ENCODE results near the gene GLCCI1. TPM values are rescaled to one million over a fixed set of nuclear protein-coding genes. Genes with fewer than 3 reads are reported as not detected.
"Not testable (repeated sequence)": the region's sequence is repeated elsewhere in the genome, so short reads cannot be mapped to it uniquely, and the experiment has no call there.

GLCCI1 gene
- polyA plus RNA-seq, 1 donor: 16.1 TPM

DNA sequence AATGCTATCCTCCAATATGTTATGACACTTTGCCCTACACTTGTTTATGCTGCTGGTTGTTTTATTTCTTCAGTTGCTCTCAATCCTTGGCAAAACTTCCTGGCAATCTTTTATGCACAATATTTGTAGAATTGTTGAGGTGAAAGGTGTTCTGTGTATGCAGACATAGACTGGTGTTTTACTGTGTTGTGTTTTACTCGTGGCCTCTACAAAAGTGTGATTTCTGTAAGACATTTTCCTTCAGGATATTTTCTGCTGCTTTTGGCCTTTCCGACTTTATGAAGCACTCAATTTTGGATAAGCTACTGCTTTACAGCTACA lies 21.8 kb downstream of the GLCCI1 start:
- no peak for DNase-seq

DNA sequence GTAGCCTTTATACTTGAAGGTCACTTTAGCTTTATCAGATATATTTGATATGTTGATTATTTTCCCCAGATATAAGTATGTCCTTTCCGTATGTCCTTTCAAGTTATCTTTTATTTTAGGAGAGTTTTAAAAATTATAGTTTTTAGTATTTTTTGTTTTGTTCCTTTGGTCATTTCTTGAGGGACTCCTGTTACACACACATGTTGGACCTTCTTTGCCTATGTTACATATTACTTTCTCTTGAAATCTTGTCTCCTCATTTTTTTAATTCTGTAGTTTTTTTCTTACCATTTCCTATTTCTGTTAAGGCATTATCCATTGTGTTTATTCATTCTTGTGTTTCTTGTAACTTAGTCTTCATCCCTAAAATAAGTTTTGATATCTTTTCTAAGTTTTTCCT lies 23.9 kb downstream of the GLCCI1 start:
- no peak for DNase-seq

DNA sequence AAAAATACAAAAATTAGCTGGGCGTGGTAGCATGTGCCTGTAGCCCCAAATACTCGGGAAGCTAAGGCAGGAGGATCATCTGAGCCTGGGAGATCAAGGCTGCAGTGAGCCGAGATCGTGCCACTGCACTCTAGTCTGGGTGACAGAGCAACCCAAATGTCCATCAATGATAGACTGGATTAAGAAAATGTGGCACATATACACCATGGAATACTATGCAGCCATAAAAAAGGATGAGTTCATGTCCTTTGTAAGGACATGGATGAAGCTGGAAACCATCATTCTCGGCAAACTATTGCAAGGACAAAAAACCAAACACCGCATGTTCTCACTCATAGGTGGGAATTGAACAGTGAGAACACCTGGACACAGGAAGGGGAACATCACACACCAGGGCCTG lies 26.8 kb downstream of the GLCCI1 start:
- DNase-seq: not testable (repeated sequence)

DNA sequence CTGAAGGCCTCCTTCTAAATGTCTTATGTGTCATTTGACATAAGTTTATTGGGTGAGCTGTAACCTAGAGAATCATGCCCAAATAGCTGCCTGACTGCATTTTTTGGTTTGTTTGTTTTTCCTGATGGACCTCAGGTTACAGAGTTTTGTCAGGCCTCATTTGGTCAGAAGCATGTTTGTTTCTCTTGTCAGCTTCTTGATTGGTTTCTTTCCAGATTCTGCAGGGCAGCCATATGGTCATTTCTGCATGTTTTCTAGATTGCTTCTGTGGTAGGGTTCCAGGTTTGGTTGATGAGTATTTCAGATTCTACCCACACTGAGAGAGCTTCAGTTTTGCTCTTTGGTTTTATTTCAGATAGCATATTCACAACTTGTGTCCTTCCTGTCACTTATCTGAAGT lies 28.0 kb downstream of the GLCCI1 start:
- no peak for DNase-seq

DNA sequence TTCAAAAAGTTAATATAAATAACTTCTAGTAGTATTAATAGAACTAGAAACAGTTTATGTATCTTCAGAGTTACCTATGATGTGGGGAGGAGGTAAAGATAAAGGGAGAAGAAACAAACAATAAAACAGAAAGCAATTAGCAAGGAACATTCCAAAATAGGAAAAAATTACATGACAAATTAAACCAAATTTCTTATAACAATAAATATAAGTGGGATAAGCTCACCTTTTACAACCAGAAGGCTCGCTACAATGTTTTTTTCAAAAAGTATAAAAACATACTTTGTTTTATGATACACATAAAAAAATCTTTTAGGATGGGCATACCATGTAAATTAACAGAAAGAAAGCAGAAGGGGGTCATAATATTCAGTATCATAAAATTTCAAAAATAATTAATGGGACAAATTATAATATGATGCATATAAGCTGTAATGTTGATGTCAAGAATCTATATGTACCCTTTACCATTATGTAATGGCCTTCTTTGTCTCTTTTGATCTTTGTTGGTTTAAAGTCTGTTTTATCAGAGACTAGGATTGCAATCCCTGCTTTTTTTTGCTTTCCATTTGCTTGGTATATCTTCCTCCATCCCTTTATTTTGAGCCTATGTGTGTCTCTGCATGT lies 31.8 kb downstream of the GLCCI1 start:
- no peak for DNase-seq

DNA sequence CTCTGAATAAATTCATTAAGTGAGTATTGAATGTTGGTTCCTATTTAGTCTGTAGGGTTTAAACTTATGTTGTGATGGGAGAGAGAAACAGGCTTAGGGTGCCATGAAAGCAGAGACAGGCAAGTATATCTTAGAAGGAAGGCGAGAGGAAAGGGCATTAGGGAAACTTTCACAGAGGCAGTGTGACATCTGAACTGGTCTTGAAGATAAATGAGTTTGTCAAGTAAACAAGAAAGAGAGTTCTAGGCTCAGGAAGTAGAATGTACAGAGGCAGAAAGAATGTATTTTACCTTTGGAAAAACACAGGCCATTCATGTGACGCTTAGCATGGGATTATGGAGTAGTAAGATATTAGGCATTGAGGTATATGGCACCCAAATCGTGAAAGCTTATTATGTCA lies 34.5 kb downstream of the GLCCI1 start:
- no peak for DNase-seq

DNA sequence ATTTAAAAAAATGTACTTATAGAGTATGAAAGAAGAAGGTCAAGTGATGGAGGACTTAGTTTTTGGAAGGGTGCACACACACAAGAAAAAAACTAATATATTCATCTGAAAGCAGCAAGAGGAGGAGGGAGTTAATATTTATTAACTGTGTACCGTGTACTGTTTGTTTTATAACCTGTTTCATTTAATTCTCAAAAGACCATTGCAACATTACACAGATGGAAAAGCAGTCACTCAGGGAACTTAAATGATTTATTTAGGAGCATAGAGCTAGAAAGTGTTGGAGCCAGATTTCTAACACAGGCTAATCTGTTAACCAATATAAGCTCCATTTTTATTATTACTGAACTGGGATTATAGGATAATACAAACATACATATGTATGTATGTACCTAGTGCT lies 36.7 kb downstream of the GLCCI1 start:
- no peak for DNase-seq

DNA sequence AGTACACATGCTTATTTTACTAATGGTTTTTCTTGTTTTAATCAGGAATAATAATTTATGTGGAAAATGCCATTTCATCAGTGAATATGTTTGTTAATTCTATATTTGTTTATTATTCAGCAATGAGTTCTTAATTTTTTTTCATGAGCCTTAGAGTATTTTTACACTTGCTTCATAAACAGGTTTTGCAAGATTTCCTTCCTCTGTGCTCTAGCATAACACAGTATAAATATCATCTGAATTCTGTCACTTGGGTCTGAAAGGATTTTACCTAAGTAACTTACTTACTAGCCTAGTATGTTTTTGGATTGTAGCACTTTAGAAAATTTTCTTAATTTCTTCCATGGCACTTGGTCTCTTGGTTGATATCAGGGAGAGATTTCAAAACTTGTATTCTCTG lies 45.8 kb downstream of the GLCCI1 start:
- DNase-seq: no peak

DNA sequence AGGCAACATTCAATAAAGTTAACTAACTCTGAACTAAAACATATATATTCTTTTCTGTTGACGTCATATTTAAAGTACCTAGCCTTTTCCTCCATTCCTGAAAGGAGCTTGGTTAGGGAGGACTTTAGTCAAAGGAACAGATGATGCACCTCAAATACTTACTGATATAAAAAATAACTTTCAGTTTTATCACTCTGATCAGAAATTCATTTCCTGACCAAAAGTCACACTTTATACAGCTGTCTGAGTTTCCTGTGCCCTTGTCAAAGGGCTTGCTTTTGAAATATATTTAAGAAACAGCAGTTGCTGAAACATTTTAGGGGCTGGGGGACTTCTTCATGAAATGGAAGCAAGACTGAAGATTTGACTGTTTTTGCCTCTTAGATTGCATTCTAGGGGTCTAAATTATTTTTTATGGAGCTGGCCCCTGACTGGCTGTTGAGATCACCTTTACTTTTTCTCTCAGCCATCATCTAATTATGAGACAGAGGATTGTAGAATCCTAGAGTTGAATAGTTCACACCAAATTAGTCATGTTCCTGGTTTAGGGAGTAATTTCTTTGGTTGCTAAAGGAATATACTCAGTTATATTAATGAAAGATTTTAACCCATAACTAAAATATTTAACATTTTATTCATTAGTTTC lies 46.6 kb downstream of the GLCCI1 start:
- no peak for DNase-seq

DNA sequence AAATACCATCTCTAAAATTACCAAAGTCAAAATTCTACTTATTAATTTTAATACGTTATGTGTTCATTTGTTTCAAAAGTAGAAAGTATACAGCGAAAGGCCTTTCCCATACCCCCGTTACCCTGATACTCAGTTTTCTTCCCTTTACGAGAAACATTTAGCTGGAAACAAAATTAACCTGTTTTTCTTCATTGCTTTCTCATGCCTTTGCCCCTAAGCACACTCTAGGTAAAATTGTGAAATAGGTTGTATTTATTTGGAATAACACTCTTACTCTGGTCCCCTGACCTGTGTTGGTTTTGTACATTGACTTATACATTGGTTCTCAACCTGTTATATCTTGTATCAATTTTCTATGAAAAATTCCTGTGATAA lies 47.1 kb downstream of the GLCCI1 start:
- DNase-seq: no peak

DNA sequence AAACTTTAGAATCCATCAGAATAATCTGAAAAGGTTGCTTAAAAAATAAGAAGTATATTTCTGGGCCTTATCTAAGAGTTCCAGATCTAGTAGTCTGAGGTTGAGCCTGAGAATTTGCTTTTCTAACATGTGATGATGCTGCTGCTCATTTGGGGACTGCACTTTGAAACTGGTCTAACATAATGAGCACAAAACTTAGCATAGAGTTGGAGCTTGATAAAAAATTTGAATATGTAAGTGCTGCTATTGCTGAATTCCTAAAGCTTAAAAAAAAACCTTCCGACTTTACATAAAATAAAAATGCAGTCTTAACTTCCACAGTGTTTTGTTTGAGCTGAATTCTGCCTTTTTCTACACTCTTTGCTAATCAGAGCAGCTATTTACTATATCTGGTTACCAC lies 48.8 kb downstream of the GLCCI1 start:
- no peak for DNase-seq

DNA sequence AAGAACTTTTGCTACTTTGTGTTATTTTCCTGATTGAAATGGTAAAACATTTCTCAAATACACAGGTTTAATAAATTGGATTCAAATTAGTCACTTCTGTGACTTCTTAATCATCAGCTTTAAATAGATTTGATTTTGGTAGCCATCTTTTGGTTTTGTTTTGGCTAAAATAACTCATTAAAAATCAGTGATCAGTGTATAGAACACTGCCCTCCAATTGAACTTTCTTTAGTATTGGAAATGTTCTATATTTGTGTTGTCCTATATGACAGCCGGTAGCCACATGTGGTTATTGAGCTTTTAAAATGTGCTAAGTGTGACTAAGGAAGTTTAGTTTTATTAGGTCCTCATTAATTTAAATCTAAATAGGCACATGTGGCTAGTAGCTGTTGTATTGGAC lies 50.4 kb downstream of the GLCCI1 start:
- DNase-seq: no peak

DNA sequence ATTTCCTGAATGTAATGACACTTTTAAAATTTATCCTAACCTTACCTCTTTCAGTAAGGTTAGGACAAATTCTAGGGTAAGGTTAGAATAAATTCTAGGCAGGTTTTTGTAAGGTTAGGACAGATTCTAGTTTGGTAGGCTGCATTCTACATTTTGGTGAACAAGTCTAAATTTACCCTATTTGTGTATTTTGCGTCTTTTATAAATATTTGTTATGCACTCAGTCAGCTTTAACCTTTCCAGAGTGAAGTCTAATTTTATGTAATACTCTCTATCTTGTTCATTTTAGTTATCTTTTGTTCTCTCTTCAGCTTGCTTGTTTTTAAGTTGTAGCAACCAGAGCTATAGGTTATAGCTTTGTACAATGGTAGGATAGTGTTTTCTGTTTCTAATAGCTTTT lies 54.0 kb downstream of the GLCCI1 start:
- no peak for DNase-seq

DNA sequence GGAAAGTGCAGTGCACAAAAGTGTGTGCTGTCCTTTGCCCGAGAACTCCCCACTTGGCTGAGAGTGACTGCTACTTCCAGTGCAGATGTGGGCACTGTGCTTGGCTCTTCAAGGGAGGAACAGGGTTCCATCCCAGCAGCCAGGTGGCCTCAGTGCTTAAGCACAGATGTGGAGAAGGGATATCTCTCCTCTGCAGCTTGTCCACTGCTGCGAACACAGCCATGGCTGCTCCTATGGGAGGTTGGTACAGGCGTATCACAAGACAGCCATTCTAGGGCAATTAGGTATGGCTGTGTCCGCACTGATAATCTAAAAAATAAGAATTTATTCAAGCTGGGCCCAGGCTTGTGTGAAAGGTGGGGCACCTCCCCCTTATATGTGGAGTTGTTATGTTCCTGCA lies 66.6 kb downstream of the GLCCI1 start:
- no peak for DNase-seq

DNA sequence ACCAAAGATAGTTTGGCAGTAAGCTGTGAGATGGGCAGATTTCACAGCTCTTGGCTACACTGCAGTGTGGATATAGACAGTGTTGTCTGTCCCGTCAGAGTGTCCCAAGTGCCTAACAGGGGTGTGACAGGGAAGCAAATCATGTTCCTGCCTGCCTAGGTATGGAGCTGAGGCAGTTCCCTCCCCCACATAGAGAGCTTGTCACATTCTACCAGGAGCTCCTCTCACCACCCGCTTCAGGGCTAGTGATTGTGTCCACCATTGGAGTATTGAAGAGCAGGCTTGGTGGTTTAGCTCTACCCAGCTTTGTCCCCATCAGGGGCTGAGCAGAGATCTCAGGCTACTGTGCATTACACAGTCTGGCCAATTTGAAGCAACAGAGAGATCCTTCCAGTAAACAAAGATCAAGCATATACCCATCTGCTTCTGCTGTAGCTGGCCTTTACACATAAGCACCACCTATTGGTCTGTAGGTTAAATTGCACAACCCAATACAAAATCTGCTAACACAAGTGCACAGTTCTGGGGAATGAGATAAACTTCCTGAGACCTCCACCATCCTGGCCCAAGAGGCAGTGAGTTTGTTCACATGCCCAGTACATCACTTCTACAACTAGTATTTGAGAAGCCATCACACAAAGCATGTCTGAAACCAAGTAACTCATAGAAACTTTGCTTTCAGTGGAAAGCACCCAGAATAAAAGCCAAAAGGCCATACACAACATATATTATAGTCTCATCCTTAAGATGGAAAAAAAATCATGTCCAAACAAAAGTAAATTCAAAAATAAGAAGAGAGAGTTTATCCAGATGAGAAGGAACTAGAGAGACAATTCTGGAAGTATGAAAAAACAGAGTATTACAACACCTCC lies 67.3 kb downstream of the GLCCI1 start:
- DNase-seq: no peak

DNA sequence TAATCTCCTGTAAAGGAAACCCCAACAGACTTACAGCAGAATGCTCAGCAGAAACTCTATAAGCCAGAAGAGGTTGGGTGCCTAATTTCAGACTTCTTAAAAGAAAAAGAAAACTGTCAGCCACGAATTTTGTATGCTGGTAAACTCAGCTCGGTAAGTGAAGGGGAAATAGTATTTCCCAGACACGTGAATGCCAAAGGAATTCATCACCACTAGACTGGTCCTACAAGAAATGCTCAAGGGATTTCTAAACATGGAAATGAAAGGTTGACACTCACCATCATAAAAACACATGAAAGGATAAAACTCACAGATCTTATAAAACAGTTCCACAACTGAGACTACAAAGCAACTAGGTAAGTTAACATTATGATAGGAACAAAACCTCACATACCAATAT lies 68.6 kb downstream of the GLCCI1 start:
- no peak for DNase-seq

DNA sequence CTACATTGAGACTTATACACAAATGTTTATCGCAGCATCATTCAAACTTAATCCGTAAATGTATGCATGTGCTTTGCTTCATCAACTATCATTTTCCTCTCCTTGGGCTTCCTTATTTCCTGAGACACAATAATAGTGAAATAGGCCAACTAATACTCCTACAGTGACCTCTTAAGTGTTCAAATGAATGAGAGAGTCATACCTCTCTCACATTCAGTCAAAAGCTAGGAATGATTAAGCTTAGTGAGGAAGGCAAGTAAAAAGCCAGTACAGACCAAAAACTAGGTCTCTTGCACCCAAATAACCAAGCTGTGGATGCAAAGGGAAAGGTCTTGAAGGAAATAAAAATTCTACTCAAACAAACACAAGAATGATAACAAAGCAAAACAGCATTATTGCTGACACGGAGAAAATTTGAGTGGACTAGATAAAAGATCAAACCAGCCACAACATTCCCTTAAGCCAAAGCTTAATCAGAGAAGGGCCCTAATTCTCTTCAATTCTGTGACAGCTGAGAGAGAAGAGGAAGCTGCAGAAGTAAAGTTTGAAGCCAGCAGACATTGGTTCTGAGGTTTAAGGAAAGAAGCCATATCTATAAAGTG lies 72.3 kb downstream of the GLCCI1 start:
- no peak for DNase-seq

DNA sequence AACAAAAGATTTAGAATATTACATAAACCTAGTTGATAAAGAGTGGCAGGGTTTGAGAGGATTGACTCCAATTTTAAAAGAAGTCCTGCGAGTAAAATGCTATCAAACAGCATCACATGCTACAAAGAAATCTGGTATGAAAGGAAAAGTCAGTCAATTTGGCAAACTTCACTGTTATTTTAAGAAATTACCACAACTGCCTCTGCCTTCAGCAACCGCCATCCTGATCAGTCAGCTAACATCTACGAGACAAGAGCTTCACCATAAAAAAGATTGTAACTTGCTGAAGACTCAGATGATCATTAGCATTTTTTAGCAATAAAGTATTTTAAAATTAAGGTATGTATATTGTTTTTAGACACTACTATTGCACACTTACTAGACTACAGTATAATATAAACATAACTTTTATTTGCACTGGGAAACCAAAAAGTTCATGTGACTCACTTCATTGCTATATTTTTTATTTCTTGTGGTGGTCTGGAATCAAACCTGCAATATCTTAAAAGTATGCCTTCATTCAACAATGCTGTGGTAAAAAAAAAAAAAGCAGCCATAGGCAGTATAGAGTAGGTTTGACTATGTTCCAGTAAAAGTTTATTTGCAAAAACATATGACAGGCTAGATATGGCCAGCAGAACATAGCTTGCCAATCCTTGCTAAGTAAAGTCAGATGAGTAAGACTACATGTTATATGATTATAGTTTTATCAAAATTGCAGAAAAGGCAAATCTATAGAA lies 74.4 kb downstream of the GLCCI1 start:
- DNase-seq: no peak

DNA sequence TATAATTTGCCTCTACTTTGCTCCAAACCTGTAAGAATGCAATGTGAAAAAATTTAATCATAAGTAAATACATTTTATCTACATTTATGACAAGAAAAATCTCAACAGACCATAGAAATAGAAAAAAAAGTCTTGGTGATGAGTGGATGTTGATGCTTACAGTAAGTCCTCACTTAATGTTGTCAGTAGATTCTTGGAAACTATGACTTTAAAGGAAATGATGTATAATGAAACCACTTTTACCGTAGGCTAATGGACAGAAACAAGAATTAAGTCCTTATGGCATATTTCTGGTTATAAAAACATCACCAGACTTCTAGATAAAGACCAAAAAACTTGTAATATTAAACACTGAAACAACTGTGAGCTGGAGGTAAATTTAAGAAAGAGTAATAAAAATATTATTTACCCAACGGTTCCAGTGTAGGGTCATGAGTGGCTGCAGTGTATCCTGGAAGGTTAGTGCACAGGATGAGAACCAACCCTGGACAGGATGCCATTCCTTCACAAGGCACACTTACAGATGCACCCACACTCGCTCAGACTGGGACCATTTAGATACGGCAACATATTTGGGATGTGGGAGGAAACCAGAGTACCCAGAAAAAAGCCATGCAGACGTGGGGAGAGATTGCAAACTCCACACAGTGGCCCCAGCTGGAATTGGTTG lies 76.3 kb downstream of the GLCCI1 start:
- no peak for DNase-seq

DNA sequence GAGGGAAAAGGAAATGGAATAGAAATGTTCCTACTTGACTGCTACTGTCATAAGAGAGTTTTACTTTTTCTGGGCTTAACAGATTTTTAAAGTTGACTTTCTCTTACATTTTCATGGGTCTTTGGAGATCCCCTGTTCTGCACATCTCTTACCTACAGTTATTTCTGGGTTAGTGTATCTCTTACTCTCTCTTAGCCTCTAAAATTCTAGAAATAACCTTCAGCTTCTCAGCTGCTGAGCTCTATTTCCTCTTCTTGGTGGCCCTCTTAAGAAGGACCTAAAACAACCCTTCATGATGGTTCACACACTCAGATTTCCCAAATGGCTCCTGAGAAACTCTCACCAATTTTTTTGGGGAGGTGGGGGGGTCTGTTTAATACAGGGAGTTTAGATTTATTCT lies 79.5 kb downstream of the GLCCI1 start:
- not testable (repeated sequence) for DNase-seq

DNA sequence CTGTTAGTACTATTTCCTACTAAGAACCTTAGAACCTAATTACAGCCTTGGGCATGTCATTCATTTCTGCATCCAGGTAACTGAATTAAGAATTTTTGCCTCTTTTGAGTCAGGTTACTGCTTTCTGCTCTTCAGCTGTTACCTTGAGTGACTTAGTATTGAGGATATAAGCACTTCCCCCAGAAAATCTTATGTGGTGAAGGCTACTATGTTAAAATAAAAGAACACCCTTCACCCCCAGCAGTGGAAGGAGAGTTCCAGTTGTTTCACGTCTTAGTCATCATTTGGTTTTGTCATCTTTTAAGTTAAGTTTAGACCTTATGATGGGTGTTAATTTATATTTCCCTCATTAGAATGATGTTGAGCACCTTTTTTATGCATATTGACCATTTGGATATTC lies 82.8 kb downstream of the GLCCI1 start:
- no peak for DNase-seq

DNA sequence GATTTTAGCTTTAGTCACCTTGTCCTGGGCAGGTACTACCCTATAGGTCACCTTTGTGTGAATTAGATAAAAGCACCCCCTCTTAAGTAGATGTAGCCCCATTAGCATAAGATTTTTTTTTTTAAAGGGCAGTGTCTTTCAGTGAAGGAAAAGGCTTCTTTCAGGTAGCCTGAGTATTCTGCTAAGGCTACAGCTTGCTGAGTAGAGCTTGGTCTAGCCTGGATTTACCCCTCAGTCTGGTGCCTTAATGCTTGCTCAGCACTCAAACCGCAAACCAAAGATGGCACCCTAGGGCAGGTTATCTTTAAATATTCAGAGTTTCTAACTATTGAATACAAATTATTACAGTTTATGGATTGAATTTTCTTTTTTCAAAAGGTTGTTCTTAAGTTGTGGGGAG lies 83.4 kb downstream of the GLCCI1 start:
- DNase-seq: no peak
